ENCODE data around the gene KRTAP15-1.

Gene KRTAP15-1
- 0 to 0.22 (median 0) reads per million in 17 experiments for total RNA-seq

GRCh38 chr21:30439975-30440374, at the start of gene KRTAP15-1:
KRTAP15-1 (plus strand) TSS chr21:30440275; CDS start chr21:30440328, 53 bp downstream.
- DNase-seq = no peak

- no peak for DNase-seq
Measured at GRCh38 chr21:30391492-30392025, 48.5 kb upstream of the KRTAP15-1 start.

GRCh38 chr21:30395731-30396130, 44.3 kb upstream of the KRTAP15-1 start, which contains the start of gene KRTAP13-1:
KRTAP13-1 (plus strand) TSS chr21:30396031; CDS start chr21:30396087, 56 bp downstream.
- DNase-seq = no peak

GRCh38 chr21:30408782-30409494, 31.1 kb upstream of the KRTAP15-1 start:
- peak; percentile 1 to 42 (median 21) for DNase-seq

- no peak for DNase-seq
Measured at GRCh38 chr21:30415993-30416392, 24.1 kb upstream of the KRTAP15-1 start.

GRCh38 chr21:30425826-30426225, 14.2 kb upstream of the KRTAP15-1 start, which contains the start of gene KRTAP13-3:
KRTAP13-3 (minus strand) TSS chr21:30425926; CDS start chr21:30425912, 14 bp downstream.
- no peak for DNase-seq

- no peak for DNase-seq
Measured at GRCh38 chr21:30426731-30427130, 13.3 kb upstream of the KRTAP15-1 start.

GRCh38 chr21:30430170-30430655, 9.9 kb upstream of the KRTAP15-1 start, which contains the start of gene KRTAP13-4:
KRTAP13-4 (plus strand) TSS chr21:30430220; CDS start chr21:30430276, 56 bp downstream.
- no peak for DNase-seq

GRCh38 chr21:30434033-30434631, 5.9 kb upstream of the KRTAP15-1 start:
- peak; percentile 15 to 45 (median 34) for DNase-seq

GRCh38 chr21:30437010-30437565, 3.0 kb upstream of the KRTAP15-1 start:
- DNase-seq = no peak

GRCh38 chr21:30443226-30443625, 3.2 kb downstream of the KRTAP15-1 start:
- DNase-seq = no peak

- DNase-seq = no peak
Measured at GRCh38 chr21:30444204-30444603, 4.1 kb downstream of the KRTAP15-1 start.

GRCh38 chr21:30447056-30447455, 7.0 kb downstream of the KRTAP15-1 start:
- DNase-seq = no peak

GRCh38 chr21:30448514-30448913, 8.4 kb downstream of the KRTAP15-1 start:
- DNase-seq = no peak

- DNase-seq = peak in 1 of 4 experiments; percentile 11
Measured at GRCh38 chr21:30463713-30464112, 23.6 kb downstream of the KRTAP15-1 start.

GRCh38 chr21:30468900-30469714, 29.0 kb downstream of the KRTAP15-1 start:
- DNase-seq = no peak

GRCh38 chr21:30478004-30478403, 37.9 kb downstream of the KRTAP15-1 start:
- DNase-seq = no peak

GRCh38 chr21:30479259-30479658, 39.2 kb downstream of the KRTAP15-1 start:
- no peak for DNase-seq

GRCh38 chr21:30480145-30480544, 40.1 kb downstream of the KRTAP15-1 start, which contains the start of gene KRTAP19-1:
KRTAP19-1 (minus strand) TSS chr21:30480367; CDS start chr21:30480317, 50 bp downstream.
- DNase-seq = no peak

GRCh38 chr21:30482130-30482529, 42.1 kb downstream of the KRTAP15-1 start:
- DNase-seq = no peak

- no peak for DNase-seq
Measured at GRCh38 chr21:30486180-30486579, 46.1 kb downstream of the KRTAP15-1 start.

GRCh38 chr21:30487336-30487735, 47.3 kb downstream of the KRTAP15-1 start, which contains the start of gene KRTAP19-2:
KRTAP19-2 (minus strand) TSS chr21:30487436; CDS start chr21:30487348, 88 bp downstream.
- no peak for DNase-seq
